Peyer's patch (tissue), 4 donors: Measurements from ENCODE around the gene KLHL7. TPM values are rescaled to one million over a fixed set of nuclear protein-coding genes. Genes with fewer than 3 reads are reported as not detected.

ENCODE experiments used
- DNase-seq, 3 donors: peaks; one replicate each; pipeline ENCODE4 v3.0.0-alpha.2; 2017 to 2019
- H3K27ac ChIP-seq, 4 donors: fragments of 200-600 bp; sonication (generic); one replicate each; pipeline ENCODE4 v1.5.1; 2016 to 2019
- H3K27me3 ChIP-seq, 2 donors: fragments of 200-600 bp; sonication (generic); one replicate each; pipeline ENCODE4 v1.5.1; 2019
- H3K36me3 ChIP-seq, 3 donors: fragments of 200-600 bp; sonication (generic); one replicate each; pipeline ENCODE4 v1.5.1; 2016 to 2019
- H3K4me1 ChIP-seq, 4 donors: fragments of 200-600 bp; sonication (generic); one replicate each; pipeline ENCODE4 v1.5.1; 2016 to 2019
- H3K4me3 ChIP-seq, 4 donors: fragments of 200-600 bp; sonication (generic); 1 replicate in 3 of 4; 2 replicates in 1 of 4; pipeline ENCODE4 v1.5.1; 2016 to 2019; ENCODE audit warnings: mild to moderate bottlenecking in 1 of 4
- H3K9me3 ChIP-seq, 4 donors: fragments of 200-600 bp; sonication (generic); one replicate each; pipeline ENCODE4 v1.5.1; 2016 to 2019; ENCODE audit warnings: mild to moderate bottlenecking in 1 of 4
- POLR2A ChIP-seq, 2 donors: fragments of 450-650 bp; IDR thresholded peaks; one replicate each; pipeline ENCODE4 v1.5.1; 2017; ENCODE audit warnings: antibody characterized with exemption in 2 of 2, mild to moderate bottlenecking in 2 of 2, moderate library complexity in 2 of 2
- total RNA-seq, 4 donors: library from RNA; depleted of rRNA; stranded (reverse); fragments of >200 nt; gene quantifications; one replicate each; pipeline ENCODE4 v1.1.0, GENCODE V29; 2016
- TF ChIP-seq, protein P1 (sequence below), 6 experiments: fragments of 450-650 bp in 4 of 6; fragments of 200-600 bp in 2 of 6; sonication (generic) in 1 of 6; IDR thresholded peaks; one replicate each; pipeline ENCODE4 v1.5.1; 2017 to 2019; ENCODE audit warnings: antibody characterized with exemption in 6 of 6, mild to moderate bottlenecking in 3 of 6, moderate library complexity in 1 of 6

Gene KLHL7
- total RNA-seq, 4 donors from 2014 or later: 16.7 to 53.6 (median 23.1) TPM

GRCh38 chr7:23226844-23227450 is 121.4 kb downstream of the KLHL7 start:
- no peak for TF ChIP-seq POLR2A (IDR thresholded peaks at IDR 0.05)
- TF ChIP-seq, protein P1, sequence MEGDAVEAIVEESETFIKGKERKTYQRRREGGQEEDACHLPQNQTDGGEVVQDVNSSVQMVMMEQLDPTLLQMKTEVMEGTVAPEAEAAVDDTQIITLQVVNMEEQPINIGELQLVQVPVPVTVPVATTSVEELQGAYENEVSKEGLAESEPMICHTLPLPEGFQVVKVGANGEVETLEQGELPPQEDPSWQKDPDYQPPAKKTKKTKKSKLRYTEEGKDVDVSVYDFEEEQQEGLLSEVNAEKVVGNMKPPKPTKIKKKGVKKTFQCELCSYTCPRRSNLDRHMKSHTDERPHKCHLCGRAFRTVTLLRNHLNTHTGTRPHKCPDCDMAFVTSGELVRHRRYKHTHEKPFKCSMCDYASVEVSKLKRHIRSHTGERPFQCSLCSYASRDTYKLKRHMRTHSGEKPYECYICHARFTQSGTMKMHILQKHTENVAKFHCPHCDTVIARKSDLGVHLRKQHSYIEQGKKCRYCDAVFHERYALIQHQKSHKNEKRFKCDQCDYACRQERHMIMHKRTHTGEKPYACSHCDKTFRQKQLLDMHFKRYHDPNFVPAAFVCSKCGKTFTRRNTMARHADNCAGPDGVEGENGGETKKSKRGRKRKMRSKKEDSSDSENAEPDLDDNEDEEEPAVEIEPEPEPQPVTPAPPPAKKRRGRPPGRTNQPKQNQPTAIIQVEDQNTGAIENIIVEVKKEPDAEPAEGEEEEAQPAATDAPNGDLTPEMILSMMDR (IDR thresholded peaks at IDR 0.05): no peak
- H3K36me3 ChIP-seq: no peaks in the 10 kb centered on the region
- no peak overlapping the region for H3K4me3 ChIP-seq
- DNase-seq: no peak
- H3K27me3 ChIP-seq: no peaks in the 10 kb centered on the region
- no peaks in the 10 kb centered on the region for H3K9me3 ChIP-seq
- H3K27ac ChIP-seq: no peak overlapping the region
- H3K4me1 ChIP-seq: no peaks in the 10 kb centered on the region

Other genes starting within 250 kb of the KLHL7 start
- 10 to 100 TPM; 26.0 to 47.0 (median 34.1) TPM for gene HYCC1, start 91.7 kb upstream of the KLHL7 start, total RNA-seq
- 10 to 100 TPM; 23.1 to 92.1 (median 53.7) TPM for gene NUP42, start 76.3 kb downstream of the KLHL7 start, total RNA-seq
- gene GPNMB, start 141.0 kb downstream of the KLHL7 start, total RNA-seq: 10 to 100 TPM; 12.1 to 37.8 (median 25.6) TPM
- gene MALSU1, start 193.6 kb downstream of the KLHL7 start, total RNA-seq: 10 to 100 TPM; 15.7 to 40.5 (median 31.3) TPM